ENCODE data around the gene PCNX3. TPM values are rescaled to one million over a fixed set of nuclear protein-coding genes. Genes with fewer than 3 reads are reported as not detected.

Gene PCNX3
- total and polyA plus RNA-seq, 2 of the 13 experiments (the other 11 are each of a cell fraction or from before 2014, with no cell fraction given) = 16.2 to 23.0 TPM

DNA sequence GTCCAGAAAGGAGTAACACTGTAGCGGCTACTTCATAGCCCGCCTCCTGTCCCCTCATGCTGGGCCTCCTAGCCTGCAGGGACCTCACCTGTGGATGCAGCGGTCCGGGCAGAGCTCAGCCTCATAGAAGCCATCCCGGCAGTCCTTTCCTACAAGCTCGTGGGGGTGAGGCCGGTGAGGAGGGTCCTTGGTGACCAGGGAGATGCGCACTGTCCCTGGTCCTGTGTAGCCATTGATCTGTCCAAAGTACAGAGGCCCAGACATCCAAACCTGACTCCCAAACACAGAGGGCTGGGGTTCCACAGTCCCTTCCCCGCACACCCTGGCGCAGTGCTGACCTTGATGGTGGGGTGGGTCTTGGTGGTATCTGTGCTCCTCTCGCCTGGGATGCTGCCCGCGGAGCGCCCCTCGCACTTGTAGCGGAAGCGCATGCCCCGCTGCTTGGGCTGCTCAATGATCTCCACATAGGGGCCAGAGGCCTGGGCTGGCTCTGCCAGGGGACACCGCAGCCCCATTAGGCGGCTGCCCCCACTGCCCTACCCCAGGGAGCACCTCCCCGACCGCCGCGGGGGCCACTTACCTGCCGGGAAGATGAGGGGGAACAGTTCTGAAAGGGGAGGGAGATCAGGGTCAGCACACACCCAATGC, 46.1 kb downstream of the PCNX3 start (continued):
- TF ChIP-seq WIZ (CRISPR knock-in tag; IDR thresholded peaks at IDR 0.05) (no peak), ZNF124 (CRISPR knock-in tag; IDR thresholded peaks at IDR 0.05) (peak; percentile 16; the same call in 1 of the 2 replicates), NCOA2 (CRISPR knock-in tag; IDR thresholded peaks at IDR 0.05) (no peak), KLF12 (CRISPR knock-in tag; IDR thresholded peaks at IDR 0.05; ENCODE audit: borderline replicate concordance) (no peak), HIVEP1 (CRISPR knock-in tag; IDR thresholded peaks at IDR 0.05) (0 out of 2 replicates have a peak, but pooled peaks have one; percentile 28), ZNF558 (CRISPR knock-in tag; IDR thresholded peaks at IDR 0.05; ENCODE audit: borderline replicate concordance) (no peak), THAP11 (CRISPR knock-in tag; IDR thresholded peaks at IDR 0.05) (no peak), ZNF776 (CRISPR knock-in tag; IDR thresholded peaks at IDR 0.05) (peak; percentile 74; the same call in 1 of the 2 replicates), PHF8 (CRISPR knock-in tag; IDR thresholded peaks at IDR 0.05) (peak; percentile 39; the same call in 1 of the 2 replicates), GATAD2A (CRISPR knock-in tag; IDR thresholded peaks at IDR 0.05) (peak; percentile 22; the same call in 1 of the 2 replicates), ASH2L (IDR thresholded peaks at IDR 0.05; ENCODE audit: insufficient read length, low read depth, low read length) (peak; percentile 1), NPAS2 (CRISPR knock-in tag; IDR thresholded peaks at IDR 0.05; ENCODE audit: borderline replicate concordance) (no peak), ZNF670 (CRISPR knock-in tag; IDR thresholded peaks at IDR 0.05; ENCODE audit: borderline replicate concordance) (0 out of 2 replicates have a peak, but pooled peaks have one; percentile 17)
- TF ChIP-seq, protein P1, sequence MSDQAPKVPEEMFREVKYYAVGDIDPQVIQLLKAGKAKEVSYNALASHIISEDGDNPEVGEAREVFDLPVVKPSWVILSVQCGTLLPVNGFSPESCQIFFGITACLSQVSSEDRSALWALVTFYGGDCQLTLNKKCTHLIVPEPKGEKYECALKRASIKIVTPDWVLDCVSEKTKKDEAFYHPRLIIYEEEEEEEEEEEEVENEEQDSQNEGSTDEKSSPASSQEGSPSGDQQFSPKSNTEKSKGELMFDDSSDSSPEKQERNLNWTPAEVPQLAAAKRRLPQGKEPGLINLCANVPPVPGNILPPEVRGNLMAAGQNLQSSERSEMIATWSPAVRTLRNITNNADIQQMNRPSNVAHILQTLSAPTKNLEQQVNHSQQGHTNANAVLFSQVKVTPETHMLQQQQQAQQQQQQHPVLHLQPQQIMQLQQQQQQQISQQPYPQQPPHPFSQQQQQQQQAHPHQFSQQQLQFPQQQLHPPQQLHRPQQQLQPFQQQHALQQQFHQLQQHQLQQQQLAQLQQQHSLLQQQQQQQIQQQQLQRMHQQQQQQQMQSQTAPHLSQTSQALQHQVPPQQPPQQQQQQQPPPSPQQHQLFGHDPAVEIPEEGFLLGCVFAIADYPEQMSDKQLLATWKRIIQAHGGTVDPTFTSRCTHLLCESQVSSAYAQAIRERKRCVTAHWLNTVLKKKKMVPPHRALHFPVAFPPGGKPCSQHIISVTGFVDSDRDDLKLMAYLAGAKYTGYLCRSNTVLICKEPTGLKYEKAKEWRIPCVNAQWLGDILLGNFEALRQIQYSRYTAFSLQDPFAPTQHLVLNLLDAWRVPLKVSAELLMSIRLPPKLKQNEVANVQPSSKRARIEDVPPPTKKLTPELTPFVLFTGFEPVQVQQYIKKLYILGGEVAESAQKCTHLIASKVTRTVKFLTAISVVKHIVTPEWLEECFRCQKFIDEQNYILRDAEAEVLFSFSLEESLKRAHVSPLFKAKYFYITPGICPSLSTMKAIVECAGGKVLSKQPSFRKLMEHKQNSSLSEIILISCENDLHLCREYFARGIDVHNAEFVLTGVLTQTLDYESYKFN (CRISPR knock-in tag; conservative IDR thresholded peaks at IDR 0.05) = peak; percentile 73
- TF ChIP-seq, protein P2, sequence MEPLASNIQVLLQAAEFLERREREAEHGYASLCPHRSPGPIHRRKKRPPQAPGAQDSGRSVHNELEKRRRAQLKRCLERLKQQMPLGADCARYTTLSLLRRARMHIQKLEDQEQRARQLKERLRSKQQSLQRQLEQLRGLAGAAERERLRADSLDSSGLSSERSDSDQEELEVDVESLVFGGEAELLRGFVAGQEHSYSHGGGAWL (CRISPR knock-in tag; IDR thresholded peaks at IDR 0.05) = no peak
- TF ChIP-seq, protein P3, sequence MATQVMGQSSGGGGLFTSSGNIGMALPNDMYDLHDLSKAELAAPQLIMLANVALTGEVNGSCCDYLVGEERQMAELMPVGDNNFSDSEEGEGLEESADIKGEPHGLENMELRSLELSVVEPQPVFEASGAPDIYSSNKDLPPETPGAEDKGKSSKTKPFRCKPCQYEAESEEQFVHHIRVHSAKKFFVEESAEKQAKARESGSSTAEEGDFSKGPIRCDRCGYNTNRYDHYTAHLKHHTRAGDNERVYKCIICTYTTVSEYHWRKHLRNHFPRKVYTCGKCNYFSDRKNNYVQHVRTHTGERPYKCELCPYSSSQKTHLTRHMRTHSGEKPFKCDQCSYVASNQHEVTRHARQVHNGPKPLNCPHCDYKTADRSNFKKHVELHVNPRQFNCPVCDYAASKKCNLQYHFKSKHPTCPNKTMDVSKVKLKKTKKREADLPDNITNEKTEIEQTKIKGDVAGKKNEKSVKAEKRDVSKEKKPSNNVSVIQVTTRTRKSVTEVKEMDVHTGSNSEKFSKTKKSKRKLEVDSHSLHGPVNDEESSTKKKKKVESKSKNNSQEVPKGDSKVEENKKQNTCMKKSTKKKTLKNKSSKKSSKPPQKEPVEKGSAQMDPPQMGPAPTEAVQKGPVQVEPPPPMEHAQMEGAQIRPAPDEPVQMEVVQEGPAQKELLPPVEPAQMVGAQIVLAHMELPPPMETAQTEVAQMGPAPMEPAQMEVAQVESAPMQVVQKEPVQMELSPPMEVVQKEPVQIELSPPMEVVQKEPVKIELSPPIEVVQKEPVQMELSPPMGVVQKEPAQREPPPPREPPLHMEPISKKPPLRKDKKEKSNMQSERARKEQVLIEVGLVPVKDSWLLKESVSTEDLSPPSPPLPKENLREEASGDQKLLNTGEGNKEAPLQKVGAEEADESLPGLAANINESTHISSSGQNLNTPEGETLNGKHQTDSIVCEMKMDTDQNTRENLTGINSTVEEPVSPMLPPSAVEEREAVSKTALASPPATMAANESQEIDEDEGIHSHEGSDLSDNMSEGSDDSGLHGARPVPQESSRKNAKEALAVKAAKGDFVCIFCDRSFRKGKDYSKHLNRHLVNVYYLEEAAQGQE (IDR thresholded peaks at IDR 0.05; ENCODE audit: borderline replicate concordance in 1 of 2, low read depth in 1 of 2, low read length in 2 of 2) = no peak
- TF ChIP-seq, protein P4, sequence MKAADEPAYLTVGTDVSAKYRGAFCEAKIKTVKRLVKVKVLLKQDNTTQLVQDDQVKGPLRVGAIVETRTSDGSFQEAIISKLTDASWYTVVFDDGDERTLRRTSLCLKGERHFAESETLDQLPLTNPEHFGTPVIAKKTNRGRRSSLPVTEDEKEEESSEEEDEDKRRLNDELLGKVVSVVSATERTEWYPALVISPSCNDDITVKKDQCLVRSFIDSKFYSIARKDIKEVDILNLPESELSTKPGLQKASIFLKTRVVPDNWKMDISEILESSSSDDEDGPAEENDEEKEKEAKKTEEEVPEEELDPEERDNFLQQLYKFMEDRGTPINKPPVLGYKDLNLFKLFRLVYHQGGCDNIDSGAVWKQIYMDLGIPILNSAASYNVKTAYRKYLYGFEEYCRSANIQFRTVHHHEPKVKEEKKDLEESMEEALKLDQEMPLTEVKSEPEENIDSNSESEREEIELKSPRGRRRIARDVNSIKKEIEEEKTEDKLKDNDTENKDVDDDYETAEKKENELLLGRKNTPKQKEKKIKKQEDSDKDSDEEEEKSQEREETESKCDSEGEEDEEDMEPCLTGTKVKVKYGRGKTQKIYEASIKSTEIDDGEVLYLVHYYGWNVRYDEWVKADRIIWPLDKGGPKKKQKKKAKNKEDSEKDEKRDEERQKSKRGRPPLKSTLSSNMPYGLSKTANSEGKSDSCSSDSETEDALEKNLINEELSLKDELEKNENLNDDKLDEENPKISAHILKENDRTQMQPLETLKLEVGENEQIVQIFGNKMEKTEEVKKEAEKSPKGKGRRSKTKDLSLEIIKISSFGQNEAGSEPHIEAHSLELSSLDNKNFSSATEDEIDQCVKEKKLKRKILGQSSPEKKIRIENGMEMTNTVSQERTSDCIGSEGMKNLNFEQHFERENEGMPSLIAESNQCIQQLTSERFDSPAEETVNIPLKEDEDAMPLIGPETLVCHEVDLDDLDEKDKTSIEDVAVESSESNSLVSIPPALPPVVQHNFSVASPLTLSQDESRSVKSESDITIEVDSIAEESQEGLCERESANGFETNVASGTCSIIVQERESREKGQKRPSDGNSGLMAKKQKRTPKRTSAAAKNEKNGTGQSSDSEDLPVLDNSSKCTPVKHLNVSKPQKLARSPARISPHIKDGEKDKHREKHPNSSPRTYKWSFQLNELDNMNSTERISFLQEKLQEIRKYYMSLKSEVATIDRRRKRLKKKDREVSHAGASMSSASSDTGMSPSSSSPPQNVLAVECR (CRISPR knock-in tag; IDR thresholded peaks at IDR 0.05; ENCODE audit: borderline replicate concordance) = peak; percentile 39; the same call in 1 of the 2 replicates
